ENCODE results near the gene IMMT. TPM values are rescaled to one million over a fixed set of nuclear protein-coding genes. Genes with fewer than 3 reads are reported as not detected.
A peak's percentile ranks its signal among the peaks of the same experiment; 100 is the strongest.

Gene IMMT
- total and polyA plus RNA-seq, 9 of the 15 experiments (the other 6 are each of a cell fraction or from before 2014, with no cell fraction given), result 119 to 294 (median 140) TPM

GRCh38 chr2:86105969-86106945 lies 89.0 kb downstream of the IMMT start, which contains the start of gene PTCD3 (continued):
- TF ChIP-seq ZC3H11A (IDR thresholded peaks at IDR 0.05; ENCODE audit: low read depth, low read length) (no peak), BCL6 (CRISPR knock-in tag; IDR thresholded peaks at IDR 0.05) (no peak), PHB2 (IDR thresholded peaks at IDR 0.05; ENCODE audit: low read depth) (no peak), PATZ1 (CRISPR knock-in tag; IDR thresholded peaks at IDR 0.05; ENCODE audit: borderline replicate concordance) (no peak), WHSC1 (IDR thresholded peaks at IDR 0.05; ENCODE audit: low read length) (no peak), ATF7 (IDR thresholded peaks at IDR 0.05) (peak; percentile 100), POLR2B (IDR thresholded peaks at IDR 0.05; ENCODE audit: low read depth, partially characterized antibody) (peak; percentile 94), ZSCAN32 (CRISPR knock-in tag; IDR thresholded peaks at IDR 0.05) (no peak), MCM2 (IDR thresholded peaks at IDR 0.05; ENCODE audit: low read depth) (no peak), XRCC3 (IDR thresholded peaks at IDR 0.05) (no peak), FOXP4 (CRISPR knock-in tag; IDR thresholded peaks at IDR 0.05; ENCODE audit: borderline replicate concordance) (no peak), ZZZ3 (IDR thresholded peaks at IDR 0.05) (peak; percentile 39; the same call in 1 of the 2 replicates), SRSF3 (IDR thresholded peaks at IDR 0.05; ENCODE audit: insufficient read depth, low read length) (no peak)
- TF ChIP-seq, protein P1, sequence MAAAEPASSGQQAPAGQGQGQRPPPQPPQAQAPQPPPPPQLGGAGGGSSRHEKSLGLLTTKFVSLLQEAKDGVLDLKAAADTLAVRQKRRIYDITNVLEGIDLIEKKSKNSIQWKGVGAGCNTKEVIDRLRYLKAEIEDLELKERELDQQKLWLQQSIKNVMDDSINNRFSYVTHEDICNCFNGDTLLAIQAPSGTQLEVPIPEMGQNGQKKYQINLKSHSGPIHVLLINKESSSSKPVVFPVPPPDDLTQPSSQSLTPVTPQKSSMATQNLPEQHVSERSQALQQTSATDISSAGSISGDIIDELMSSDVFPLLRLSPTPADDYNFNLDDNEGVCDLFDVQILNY (CRISPR knock-in tag; IDR thresholded peaks at IDR 0.05), result no peak
- TF ChIP-seq, protein P2, sequence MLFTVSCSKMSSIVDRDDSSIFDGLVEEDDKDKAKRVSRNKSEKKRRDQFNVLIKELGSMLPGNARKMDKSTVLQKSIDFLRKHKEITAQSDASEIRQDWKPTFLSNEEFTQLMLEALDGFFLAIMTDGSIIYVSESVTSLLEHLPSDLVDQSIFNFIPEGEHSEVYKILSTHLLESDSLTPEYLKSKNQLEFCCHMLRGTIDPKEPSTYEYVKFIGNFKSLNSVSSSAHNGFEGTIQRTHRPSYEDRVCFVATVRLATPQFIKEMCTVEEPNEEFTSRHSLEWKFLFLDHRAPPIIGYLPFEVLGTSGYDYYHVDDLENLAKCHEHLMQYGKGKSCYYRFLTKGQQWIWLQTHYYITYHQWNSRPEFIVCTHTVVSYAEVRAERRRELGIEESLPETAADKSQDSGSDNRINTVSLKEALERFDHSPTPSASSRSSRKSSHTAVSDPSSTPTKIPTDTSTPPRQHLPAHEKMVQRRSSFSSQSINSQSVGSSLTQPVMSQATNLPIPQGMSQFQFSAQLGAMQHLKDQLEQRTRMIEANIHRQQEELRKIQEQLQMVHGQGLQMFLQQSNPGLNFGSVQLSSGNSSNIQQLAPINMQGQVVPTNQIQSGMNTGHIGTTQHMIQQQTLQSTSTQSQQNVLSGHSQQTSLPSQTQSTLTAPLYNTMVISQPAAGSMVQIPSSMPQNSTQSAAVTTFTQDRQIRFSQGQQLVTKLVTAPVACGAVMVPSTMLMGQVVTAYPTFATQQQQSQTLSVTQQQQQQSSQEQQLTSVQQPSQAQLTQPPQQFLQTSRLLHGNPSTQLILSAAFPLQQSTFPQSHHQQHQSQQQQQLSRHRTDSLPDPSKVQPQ (CRISPR knock-in tag; IDR thresholded peaks at IDR 0.05; ENCODE audit: borderline replicate concordance), result no peak
- TF ChIP-seq, protein P3, sequence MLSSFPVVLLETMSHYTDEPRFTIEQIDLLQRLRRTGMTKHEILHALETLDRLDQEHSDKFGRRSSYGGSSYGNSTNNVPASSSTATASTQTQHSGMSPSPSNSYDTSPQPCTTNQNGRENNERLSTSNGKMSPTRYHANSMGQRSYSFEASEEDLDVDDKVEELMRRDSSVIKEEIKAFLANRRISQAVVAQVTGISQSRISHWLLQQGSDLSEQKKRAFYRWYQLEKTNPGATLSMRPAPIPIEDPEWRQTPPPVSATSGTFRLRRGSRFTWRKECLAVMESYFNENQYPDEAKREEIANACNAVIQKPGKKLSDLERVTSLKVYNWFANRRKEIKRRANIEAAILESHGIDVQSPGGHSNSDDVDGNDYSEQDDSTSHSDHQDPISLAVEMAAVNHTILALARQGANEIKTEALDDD (IDR thresholded peaks at IDR 0.05), result no peak

Data from K562 (cell line).